Retina (tissue), 1 donor: ENCODE measurements around the gene ZMYM4.
"Not testable (repeated sequence)": the region's sequence is repeated elsewhere in the genome, so short reads cannot be mapped to it uniquely, and the experiment has no call there.

ENCODE experiments used
- DNase-seq: peaks from one replicate; pipeline ENCODE4 v3.0.0-alpha.2; 2016

Gene ZMYM4

DNA sequence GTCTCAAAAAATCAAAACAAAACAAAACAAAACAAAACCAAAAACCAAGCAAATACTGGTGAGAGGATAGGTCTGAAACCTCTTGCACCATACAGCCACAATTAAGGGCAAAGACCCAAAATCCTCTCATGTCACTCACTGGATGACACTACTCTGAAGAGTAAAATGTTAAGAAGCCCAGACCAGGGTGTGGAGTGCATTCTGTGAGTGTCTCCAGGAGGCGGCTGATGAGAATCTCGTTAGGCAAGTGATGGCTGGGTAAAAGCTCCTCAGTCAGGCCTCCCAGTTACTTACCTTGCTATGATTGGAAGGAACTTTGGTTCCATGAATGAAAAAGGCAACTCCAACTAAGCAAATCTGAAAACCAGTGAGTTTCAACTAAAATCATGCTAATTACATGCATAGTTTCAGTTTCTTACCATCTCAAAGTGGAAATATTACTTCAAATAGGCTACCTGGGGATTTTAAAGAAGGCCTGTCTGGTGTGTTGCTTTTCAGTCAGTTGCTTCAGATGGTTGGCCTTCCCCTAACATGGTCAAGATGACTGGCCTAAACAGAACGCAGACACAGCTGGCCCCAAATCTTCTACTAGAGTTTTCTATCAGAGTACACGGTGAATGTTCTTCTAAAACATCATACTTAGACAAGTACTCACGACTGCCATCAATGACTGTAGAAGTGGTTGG is 193.6 kb downstream of the ZMYM4 start:
- no peak for DNase-seq

DNA sequence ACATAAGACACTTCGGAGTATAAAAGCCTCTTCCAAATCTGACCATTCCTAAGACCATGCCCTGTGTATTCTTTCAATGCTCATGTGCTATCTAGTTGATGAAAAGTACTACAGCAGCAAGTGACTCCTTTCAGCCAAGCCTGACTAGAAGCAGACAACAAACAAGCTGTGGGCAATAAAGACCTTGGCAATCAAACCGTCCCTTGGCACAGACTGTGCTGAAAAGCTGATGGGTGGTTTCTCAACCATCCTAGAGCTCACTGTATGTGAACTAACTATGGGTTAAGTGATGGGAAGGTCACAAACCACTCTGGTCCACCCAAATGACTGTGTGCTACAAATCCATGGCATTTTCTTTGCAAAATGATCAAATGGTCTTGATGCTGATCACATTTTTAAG is 194.7 kb downstream of the ZMYM4 start:
- DNase-seq = no peak

DNA sequence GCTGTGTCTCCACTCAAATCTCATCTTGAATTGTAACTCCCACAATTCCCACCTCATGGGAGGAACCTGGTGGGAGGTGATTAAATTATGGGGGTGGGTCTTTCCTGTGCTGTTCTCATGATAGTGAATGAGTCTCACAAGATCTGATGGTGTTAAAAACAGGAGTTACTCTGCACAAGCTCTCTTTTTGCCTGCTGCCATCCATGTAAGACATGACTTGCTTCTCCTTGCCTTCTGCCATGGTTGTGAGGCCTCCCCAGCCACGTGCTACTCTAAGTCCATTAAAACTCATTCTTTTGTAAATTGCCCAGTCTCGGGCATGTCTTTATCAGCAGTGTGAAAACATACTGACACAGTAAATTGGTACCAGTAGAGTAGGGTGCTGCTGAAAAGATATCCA is 195.2 kb downstream of the ZMYM4 start:
- DNase-seq = not testable (repeated sequence)

DNA sequence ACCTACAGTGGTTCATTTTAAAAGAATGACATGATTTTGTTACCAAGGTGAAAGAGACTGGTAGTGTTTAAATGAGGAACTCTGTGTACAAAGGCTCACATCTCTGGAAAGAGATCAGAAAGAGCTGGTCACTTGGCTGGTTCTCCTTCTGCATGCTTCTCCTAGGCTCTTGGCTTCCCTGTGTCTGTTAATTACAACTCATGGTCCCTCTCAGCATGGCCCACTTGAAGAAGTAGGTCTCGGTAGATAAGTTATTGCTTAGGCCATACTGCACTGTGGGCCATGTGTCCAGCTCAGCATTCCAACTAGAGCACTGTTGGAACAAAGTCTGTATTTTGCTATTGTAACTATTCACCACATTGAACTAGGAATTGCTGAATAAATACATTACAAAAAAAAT is 197.6 kb downstream of the ZMYM4 start:
- DNase-seq = no peak

DNA sequence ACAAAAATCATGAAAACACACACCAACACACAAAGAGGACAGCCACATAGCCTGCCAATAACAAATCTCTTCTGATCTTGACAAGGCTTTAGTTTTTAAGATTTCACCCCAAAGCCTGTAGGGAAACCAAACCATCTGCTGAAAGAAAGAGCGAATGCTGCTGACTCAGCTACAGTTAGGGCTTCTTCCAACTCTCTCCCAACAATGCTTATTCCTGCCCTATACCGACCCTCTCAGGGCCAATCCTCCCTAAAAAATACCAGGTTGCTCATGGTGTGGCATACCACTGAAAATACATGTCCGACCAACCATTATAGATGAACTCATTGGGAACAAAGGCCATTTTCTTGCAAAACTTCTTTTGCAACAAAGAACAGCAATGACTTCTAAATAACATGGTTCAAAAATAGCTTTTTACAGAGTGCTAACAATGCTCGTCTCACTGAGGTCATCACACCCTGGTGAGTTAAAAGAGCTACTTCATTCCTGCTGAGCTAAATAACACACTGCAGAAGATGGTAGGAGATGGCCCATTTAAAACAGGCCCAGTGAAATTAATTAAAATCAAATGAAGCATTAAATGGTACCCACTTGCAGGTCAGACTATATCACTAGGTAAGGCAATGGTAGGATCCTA is 202.6 kb downstream of the ZMYM4 start:
- no peak for DNase-seq
